HG03159 (cell line): ENCODE data around the gene PITPNM1.
"Not testable (repeated sequence)": the region's sequence is repeated elsewhere in the genome, so short reads cannot be mapped to it uniquely, and the experiment has no call there.

Source experiments
- ATAC-seq: cut with Tn5 transposase; IDR thresholded peaks from one replicate; pipeline ENCODE4 v1.9.1; 2021; ENCODE audit warnings: mild to moderate bottlenecking, moderate library complexity; ENCODE audit not compliant: unreplicated experiment

The PITPNM1 gene

DNA sequence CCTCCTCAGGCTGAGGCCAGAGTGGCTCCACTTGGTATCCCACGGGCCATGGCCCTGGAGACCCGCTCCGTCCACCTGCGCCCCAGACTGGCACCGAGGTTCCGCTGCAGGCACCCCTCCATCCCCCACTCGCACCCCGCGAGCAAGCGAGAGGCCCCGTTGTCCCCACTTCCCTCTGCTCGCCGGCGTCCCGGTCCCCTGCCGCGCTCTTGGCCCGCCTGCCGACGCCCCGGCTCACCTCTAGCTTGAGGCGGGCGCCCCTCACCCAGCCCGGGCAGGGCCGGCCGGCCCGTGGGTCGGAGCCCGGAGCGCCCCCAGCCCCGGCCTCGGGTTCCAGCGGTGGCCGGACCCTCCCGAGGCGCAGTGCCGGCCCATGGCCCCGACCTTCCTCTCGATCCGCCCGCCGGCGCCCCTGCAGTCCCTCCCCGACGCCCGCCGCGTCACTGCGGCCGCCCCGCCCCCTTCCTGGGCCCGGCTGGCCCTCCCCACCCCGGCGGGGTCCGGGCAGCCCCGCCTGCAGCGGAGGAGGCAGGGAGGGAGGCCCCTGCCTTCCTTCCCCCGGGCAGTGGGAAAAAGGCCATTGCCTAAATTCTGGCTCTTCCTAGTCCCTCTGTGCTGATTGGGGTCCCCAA, at the start of gene PITPNM1:
PITPNM1 (minus strand) TSS at position 414 of the 632 bp plus-strand sequence. CDS start 1,183 bp downstream, outside the sequence.
- no peak for ATAC-seq

DNA sequence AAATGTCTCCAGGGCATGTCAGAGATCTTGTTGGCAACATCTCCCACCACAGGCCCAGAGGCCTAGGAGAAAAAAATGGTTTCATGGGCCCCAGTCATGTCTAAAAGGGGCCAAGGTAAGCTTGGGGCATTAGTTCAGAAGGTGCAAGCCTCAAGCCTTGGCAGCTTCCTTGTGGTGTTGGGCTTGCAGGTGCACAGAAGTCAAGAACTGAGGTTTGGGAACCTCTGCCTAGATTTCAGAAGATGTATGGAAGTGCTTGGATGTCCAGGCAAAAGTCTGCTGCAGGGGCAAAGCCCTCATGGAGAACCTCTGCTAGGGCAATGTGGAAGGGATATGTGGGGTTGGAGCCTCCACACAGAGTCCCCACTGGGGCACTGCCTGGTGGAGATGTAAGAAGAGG, 46.5 kb upstream of the PITPNM1 start:
- ATAC-seq, result not testable (repeated sequence)

DNA sequence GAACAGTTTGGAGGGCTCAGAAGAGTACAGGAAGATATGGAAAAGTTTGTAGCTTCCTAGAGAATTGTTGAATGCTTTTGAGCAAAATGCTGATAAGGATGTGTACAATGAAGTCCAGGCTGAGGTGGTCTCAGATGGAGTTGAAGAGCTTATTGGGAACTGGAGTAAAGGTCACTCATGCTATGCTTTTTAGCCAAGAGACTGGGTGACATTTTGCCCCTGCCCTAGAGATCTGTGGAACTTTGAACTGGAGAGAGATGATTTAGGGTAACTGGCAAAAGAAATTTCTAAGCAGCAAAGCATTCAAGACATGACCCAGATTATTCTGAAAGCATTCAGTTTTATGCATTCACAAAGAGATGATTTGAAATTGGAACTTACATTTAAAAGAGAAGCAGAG, 46.0 kb upstream of the PITPNM1 start:
- no peak for ATAC-seq

- no peak for ATAC-seq
Measured at GRCh38 chr11:67548555-67549110, 43.5 kb upstream of the PITPNM1 start.

DNA sequence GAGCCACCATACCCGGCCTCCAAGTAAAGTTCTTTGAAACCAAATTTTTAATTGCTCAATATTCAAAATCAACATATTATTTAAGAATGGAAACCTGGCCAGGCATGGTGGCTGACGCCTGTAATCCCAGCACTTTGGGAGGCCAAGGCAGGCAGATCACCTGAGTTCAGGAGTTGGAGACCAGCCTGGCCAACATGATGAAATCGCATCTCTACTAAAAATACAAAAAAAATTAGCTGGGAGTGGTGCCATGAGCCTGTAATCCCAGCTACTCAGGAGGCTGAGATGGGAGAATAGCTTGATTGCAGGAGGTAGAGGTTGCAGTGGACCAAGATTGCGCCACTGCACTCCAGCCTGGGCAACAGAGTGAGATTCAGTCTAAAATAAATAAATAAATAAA, 42.9 kb upstream of the PITPNM1 start:
- not testable (repeated sequence) for ATAC-seq

GRCh38 chr11:67545280-67545679, 40.1 kb upstream of the PITPNM1 start:
- ATAC-seq, result no peak

DNA sequence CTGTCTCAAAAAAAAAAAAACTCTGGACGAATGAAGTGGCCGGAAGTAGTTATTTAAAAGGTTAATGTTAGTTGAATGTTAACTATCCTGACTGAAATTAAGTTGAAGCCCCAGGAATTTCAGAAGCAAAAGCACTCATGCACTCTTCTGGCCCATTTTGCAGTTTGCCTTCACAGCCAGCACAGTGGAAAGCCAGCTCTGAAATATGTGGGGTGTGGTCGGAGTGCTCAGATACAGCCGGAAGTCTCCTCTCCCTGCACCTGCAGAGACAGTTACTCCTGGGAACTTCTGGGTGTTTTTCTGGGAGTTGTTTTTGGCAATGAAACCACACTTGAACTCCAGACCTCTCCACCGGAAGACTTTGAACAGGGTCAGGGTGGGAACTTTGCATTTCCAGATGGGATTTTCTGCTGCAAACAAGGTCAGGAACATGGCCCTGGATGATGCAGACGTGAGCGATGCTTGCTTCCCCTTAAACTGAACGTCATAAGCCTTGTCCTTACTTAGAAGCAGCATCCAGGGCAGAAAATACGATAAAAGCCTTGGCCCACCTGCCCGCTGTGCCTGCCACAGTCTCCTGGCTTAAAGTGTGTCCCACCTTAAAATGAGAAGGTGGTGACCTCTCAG, 39.6 kb upstream of the PITPNM1 start:
- ATAC-seq, result no peak

- no peak for ATAC-seq
Measured at GRCh38 chr11:67543585-67543984, 38.4 kb upstream of the PITPNM1 start.

DNA sequence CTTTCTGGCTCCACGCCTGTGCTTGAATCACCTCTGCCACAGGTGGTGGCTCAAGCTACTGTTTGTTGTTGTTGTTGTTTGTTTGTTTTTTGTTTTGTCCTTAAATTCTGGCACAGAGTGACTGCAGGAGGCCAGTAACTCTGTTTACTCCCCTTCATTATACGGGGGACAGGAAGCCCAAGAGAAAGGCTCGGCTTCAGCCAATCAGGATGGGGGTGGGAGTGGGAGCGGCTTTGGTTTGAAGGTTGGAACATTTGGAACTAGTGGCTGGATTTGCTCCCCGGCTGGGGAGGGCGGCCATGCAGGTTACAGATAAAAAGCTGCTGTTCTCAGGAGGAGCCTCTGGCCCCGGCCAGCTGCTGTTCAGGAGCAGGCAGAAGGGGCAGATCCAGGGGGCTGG, 37.8 kb upstream of the PITPNM1 start:
- no peak for ATAC-seq

DNA sequence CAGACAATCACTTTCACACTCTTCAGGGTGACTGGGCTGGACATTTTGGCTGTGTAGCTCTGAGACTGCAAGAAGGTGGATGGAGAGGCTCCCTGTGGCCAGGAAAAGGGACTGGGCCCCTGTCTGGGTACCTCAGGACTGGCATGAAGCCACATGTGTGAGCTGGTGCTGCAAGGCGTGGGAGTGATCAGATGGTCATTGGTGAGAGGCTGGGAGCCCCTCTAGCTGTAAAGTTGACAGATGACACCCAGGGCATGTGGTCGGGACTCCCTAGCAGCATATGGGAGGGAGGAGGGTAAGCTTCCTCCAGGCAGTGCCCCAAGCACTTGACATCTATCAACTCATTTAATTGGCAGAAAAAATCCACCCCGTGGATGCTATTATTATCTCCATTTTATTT, 37.0 kb upstream of the PITPNM1 start:
- no peak for ATAC-seq

GRCh38 chr11:67541198-67541597, 36.0 kb upstream of the PITPNM1 start:
- no peak for ATAC-seq

DNA sequence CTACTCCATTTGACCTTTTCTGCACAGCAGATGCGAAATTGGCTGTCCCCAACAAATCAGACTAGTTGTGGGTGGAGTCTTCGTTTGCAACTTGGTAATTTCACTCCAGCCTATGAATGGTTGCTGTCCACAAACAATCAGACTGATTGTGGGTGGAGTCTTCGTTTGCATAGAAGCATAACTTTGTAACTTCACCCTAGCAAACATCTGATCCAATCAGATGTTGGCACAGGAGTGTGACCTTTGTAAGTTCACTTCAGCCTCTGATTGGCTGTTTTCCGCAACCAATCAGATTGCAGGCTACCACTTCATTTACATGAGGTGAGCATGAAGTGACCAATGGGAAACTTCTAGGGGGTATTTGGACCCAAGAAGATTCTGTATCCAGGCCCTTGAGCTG, 34.4 kb upstream of the PITPNM1 start:
- no peak for ATAC-seq

DNA sequence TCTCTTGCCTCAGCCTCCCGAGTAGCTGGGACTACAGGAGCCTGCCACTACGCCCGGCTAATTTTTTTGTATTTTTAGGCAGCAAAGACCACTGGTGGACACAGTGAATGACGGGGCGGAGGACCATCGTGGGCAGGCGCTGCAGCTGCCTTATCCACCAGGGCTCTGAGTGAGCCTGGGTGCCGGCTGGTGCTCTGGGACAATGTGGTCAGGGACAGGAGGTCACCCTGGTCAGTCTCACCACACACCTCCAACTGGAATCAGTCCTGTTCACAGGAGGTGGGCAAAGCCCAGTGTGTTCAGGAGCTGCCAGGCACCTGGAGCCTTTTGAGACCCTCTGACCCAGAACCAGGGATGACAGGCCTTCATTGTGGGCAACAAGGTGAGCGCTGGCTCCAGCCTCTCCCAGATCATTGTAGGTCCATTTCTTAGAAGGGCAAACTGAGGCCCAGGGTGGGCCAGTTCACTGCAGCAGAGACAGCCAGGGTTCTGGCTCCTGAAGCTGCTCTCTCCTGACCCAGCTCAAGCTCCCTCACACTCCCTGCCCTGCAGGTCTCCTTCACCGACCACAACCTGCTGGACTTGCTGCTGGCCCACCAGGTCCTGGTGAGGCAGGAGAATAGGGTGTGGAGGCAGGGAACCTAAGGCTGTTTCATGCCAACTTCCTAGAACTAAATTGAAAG, 33.8 kb upstream of the PITPNM1 start:
- ATAC-seq, result no peak

- ATAC-seq, result no peak
Measured at GRCh38 chr11:67538306-67538705, 33.1 kb upstream of the PITPNM1 start.

DNA sequence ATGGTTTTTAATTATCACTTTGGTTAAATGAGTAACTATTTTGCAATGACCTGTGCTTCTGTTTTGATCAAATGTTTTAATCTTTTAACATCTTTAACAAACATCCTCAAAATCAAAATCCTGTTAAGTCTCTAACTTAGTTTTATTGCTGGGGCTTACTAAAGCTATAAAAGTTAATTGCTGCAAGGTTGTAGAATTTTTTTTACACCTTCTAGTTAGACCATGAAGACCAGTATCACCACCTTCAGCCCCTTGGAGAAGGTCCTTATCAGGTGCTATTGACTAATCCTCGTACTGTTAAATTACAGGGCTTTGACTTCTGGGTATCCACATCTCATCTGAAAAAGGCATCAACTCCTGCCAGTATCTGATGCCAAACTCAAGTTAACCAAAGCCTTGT, 30.4 kb upstream of the PITPNM1 start:
- ATAC-seq, result no peak

- no peak for ATAC-seq
Measured at GRCh38 chr11:67534070-67534679, 29.0 kb upstream of the PITPNM1 start.

- no peak for ATAC-seq
Measured at GRCh38 chr11:67532889-67533288, 27.7 kb upstream of the PITPNM1 start.

GRCh38 chr11:67530282-67530592, 25.1 kb upstream of the PITPNM1 start:
- ATAC-seq, result no peak

DNA sequence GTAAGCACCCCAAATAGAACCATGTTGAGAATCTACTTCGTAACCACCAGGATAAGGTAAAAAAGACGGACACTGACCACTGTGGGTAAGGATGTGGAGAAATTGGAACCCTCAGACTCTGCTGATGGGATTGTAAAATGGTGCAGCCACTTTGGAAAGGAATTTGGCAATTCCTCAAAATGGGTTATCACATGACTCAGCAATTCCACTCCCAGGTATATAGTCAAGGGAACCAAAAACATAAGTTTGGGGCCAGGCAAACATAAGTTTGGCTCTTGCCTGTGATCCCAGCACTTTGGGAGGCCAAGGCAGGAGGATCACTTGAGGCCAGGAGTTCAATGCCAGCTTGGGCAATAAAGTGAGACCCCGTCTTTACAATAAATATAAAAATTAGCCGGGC, 23.2 kb upstream of the PITPNM1 start:
- ATAC-seq, result no peak

DNA sequence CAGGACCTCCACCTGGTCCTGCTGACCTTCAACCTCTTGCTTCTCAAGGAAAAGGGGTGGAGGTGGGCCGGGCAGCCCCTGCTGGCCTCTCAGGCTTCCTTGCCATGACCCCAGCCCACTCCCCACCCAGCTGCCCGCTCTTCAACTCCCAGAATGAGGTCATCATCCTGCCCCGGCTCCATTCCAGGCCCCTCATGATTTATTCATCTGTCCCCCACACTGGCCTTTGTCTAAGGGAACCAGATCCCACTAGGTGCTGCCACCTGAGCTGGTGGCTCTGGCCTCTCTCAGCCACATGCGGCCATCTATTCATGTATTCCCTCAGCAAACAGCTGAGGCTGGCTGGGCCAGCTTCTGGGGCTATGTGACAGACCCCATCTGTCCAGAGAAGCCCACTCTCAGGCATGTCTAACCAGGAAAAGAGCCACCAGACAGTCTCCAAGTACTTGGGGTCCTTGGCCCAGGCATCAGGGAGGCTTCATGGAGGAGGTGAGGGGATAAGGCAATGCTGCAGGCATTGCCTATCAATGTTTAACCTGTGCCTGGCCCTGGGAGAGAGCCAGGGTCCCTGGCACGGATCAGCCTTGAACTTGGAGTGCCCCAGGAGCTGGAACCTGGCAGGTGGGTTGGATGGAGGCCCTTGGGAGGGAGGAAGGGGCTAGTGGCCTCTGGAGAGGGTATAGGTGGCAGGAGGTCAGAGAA, 20.3 kb upstream of the PITPNM1 start:
- no peak for ATAC-seq

- ATAC-seq, result no peak
Measured at GRCh38 chr11:67524480-67524808, 19.3 kb upstream of the PITPNM1 start.
